GM19239 (cell line): ENCODE results near the gene FBXO17.

Experiments used
- DNase-seq: peaks from one replicate; pipeline ENCODE4 v3.0.0; 2011; ENCODE audit warnings: low spot score; ENCODE audit not compliant: insufficient read length
- FAIRE-seq: peaks from 2 replicates; lab custom pipeline; 2011; peaks lifted over from hg19 to GRCh38; lab: Jason Lieb, UNC

Gene FBXO17

DNA sequence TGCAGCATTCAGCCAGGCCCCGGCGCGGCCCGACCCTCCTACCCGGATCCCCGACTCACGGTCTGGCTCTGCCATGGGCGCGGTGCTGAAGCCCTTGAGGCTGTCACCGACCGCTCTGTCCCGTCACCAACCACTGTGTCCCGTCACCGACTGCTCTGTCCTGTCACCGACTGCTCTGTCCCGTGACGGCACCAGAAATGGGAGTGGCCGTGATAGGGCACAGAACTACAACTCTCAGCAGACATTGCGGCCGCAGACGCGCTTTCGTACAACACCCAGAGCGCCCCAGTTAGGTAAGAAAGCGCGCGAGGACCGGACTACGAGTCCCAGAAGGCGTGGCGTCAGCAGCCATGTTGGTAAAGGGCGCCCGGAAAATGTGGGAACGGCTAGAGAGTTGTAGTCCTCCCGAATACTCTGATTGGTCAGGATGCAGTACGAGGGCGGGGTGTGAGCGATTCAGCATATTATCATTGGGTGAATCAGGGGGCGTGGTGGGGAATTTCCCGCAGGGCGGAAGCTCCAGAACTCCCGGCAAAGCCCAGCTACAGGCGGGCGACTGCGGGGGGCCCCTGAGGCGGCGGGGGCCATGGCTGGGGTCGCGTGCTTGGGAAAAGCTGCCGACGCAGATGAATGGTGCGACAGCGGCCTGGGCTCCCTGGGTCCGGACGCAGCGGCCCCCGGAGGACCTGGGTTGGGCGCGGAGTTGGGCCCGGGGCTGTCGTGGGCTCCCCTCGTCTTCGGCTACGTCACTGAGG, 75.9 kb downstream of the FBXO17 start, which contains the start of the genes NFKBIB and SIRT2:
NFKBIB (plus strand) TSS at position 523 of the 755 bp plus-strand sequence; CDS start at position 587, 64 bp downstream.
SIRT2 (minus strand) TSS at position 172 of the 755 bp plus-strand sequence; CDS start at position 75, 97 bp downstream.
- DNase-seq (peak; percentile 98), FAIRE-seq (peak; percentile 96)

GRCh38 chr19:38898788-38899446, 76.6 kb downstream of the FBXO17 start:
- FAIRE-seq (peak; percentile 28), DNase-seq (no peak)

GRCh38 chr19:38894968-38895367, 80.6 kb downstream of the FBXO17 start:
- FAIRE-seq (no peak), DNase-seq (no peak)

DNA sequence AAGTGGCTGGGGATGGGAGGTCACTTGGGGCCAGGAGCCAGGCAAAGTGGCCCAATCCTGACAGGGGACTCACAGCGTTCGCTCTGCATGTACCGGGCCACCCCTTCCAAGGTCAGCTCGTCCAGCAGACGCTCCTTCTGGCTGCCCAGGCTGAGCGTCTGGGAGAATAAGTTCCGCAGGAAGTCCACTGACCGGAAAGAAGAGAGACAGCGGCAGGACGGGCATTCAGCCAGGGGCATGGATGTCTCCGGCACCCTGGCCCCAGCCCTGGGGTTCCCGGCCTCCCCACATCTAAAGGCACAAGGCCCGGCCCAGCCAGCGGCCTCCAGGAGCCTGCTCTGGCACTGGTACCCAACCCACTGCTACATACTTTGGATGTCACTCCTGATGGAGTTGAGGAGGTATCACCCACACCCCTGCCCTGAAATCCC, 82.2 kb downstream of the FBXO17 start:
- DNase-seq (no peak), FAIRE-seq (no peak)

DNA sequence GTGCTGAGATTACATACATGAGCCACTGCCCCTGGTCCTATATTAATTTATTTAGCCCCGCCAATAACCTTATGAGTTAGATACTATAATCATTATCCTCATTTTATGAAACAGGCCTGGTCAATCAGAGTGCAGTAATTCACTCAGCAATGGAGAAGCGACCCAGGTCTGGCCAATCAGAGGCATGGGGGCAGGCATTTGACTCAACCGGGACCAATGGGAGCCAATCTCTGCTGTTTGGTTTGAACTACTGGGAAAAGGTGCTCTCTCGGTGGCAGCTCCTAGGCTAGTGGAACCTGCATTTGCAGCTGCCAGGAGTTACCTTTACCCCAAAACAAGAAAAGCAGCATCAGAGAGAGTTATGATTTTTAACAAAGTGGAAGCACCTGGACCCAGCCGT, 82.7 kb downstream of the FBXO17 start:
- FAIRE-seq (no peak), DNase-seq (no peak)

DNA sequence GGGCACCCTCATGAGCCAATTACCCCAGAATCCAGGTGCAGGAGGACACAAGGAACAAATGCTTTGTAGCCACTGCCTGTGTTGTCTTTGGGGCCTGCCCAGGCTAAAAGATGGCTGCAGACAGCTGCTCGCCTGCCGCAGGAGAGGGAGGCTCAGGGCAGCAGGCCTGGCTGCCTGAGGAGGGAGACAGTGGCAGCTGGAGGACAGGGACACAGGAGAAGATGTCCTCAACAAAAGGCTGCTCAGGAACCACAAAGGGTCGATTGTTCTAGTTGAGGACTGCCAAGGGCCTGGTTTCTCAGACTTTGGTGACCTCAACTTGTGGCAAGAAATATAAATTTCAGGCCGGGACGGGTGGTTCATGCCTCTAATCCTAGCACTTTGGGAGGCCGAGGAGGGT, 83.8 kb downstream of the FBXO17 start:
- DNase-seq (no peak), FAIRE-seq (no peak)
